Lower leg skin (tissue), 3 donors: Measurements from ENCODE around the gene POLR2H.

Source experiments
- CTCF ChIP-seq, 3 donors: fragments of 450-650 bp; IDR thresholded peaks; one replicate each; pipeline ENCODE4 v1.5.1; 2016; ENCODE audit warnings: antibody characterized with exemption in 3 of 3, mild to moderate bottlenecking in 3 of 3, moderate library complexity in 2 of 3
- POLR2A ChIP-seq, 2 donors: fragments of 450-650 bp; IDR thresholded peaks; one replicate each; pipeline ENCODE4 v1.6.1; 2016 to 2017; ENCODE audit warnings: antibody characterized with exemption in 2 of 2, mild to moderate bottlenecking in 1 of 2, moderate library complexity in 1 of 2

DNA sequence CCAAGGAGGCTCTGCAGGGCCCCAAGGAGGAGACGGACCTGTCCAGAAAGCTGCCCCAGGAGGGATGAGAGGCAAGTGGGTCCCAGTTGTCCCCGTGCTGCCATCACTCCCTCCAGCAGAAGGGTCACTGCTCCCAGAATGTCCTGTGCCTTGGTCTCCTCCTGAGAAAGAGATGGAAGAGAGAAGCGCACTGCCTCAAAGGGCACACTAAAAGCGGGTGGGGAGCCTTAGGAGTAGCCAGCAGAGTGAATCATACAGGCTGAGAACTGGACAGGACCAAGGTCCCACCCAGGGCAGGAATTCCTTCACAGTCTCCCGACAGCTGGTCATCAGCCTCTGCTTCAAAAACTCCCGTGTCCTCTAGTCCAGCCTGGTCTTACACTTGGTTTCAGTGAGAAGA lies 11.9 kb downstream of the POLR2H start:
- no peak for TF ChIP-seq CTCF (IDR thresholded peaks at IDR 0.05)
- no peak for TF ChIP-seq POLR2A (IDR thresholded peaks at IDR 0.05)
